ENCODE data around the gene PTH.

- peak; percentile 5 for TF ChIP-seq CTCF (IDR thresholded peaks at IDR 0.05)
- TF ChIP-seq ZFX (IDR thresholded peaks at IDR 0.05; ENCODE audit: borderline replicate concordance), result no peak
Observed at GRCh38 chr11:13462901-13463778, 32.7 kb downstream of the PTH start, which contains the start of gene BTBD10.

Data from 22Rv1 (cell line).